ENCODE measurements around the gene BOLA1. TPM values are rescaled to one million over a fixed set of nuclear protein-coding genes. Genes with fewer than 3 reads are reported as not detected.

The BOLA1 gene
- total and polyA plus RNA-seq, 2 of the 13 experiments (the other 11 are each of a cell fraction or from before 2014, with no cell fraction given): 3.2 to 4.2 TPM

- TF ChIP-seq GLI4 (CRISPR knock-in tag; IDR thresholded peaks at IDR 0.05; ENCODE audit: borderline replicate concordance): no peak
- TF ChIP-seq MTA3 (CRISPR knock-in tag; IDR thresholded peaks at IDR 0.05): no peak
- no peak for TF ChIP-seq PATZ1 (CRISPR knock-in tag; IDR thresholded peaks at IDR 0.05)
- TF ChIP-seq BRD4 (CRISPR knock-in tag; IDR thresholded peaks at IDR 0.05): no peak
- TF ChIP-seq PAXIP1 (CRISPR knock-in tag; conservative IDR thresholded peaks at IDR 0.05): 0 out of 2 replicates have a peak, but pooled peaks have one; percentile 27
- no peak for TF ChIP-seq DDIT3 (CRISPR knock-in tag; IDR thresholded peaks at IDR 0.05)
- no peak for TF ChIP-seq ZNF543 (CRISPR knock-in tag; IDR thresholded peaks at IDR 0.05)
- TF ChIP-seq ZNF790 (CRISPR knock-in tag; IDR thresholded peaks at IDR 0.05; ENCODE audit: borderline replicate concordance): 0 out of 2 replicates have a peak, but pooled peaks have one; percentile 16
- TF ChIP-seq CAMTA2 (CRISPR knock-in tag; IDR thresholded peaks at IDR 0.05; ENCODE audit: borderline replicate concordance): no peak
- TF ChIP-seq ESRRA (CRISPR knock-in tag; IDR thresholded peaks at IDR 0.05; ENCODE audit: low read depth): 0 out of 2 replicates have a peak, but pooled peaks have one; percentile 41
- no peak for TF ChIP-seq MAFF (IDR thresholded peaks at IDR 0.05; ENCODE audit: low read depth, low read length)
- no peak for TF ChIP-seq ZNF101 (CRISPR knock-in tag; IDR thresholded peaks at IDR 0.05; ENCODE audit: borderline replicate concordance, low read depth)
- no peak for TF ChIP-seq SP140L (CRISPR knock-in tag; IDR thresholded peaks at IDR 0.05; ENCODE audit: borderline replicate concordance)
- TF ChIP-seq MIER2 (CRISPR knock-in tag; IDR thresholded peaks at IDR 0.05): no peak
- TF ChIP-seq PHF8 (CRISPR knock-in tag; IDR thresholded peaks at IDR 0.05): no peak
- peak; percentile 54; the same call in 1 of the 2 replicates for TF ChIP-seq SALL1 (CRISPR knock-in tag; IDR thresholded peaks at IDR 0.05)
- no peak for TF ChIP-seq NCOA1 (CRISPR knock-in tag; IDR thresholded peaks at IDR 0.05)
- TF ChIP-seq ZEB1 (IDR thresholded peaks at IDR 0.05; ENCODE audit: insufficient replicate concordance, low read depth): no peak
- TF ChIP-seq ZNF10 (CRISPR knock-in tag; IDR thresholded peaks at IDR 0.05; ENCODE audit: borderline replicate concordance, low read depth): no peak
- peak; percentile 42 for TF ChIP-seq ASH2L (IDR thresholded peaks at IDR 0.05; ENCODE audit: insufficient read length, low read depth, low read length)
- no peak for TF ChIP-seq ZNF512 (CRISPR knock-in tag; IDR thresholded peaks at IDR 0.05)
- TF ChIP-seq CREBL2 (CRISPR knock-in tag; IDR thresholded peaks at IDR 0.05; ENCODE audit: borderline replicate concordance): no peak
Observed at GRCh38 chr1:149885339-149886120, 13.8 kb upstream of the BOLA1 start (continued).

All from HepG2 (cell line).